HCT116 (cell line): ENCODE data around the gene DHFR2. TPM values are rescaled to one million over a fixed set of nuclear protein-coding genes. Genes with fewer than 3 reads are reported as not detected.

Experiments
- ATAC-seq: fragments of 200-7000 bp; cut with Tn5 transposase; 2 replicates; pipeline ENCODE4 v1.9.1; 2020; ENCODE audit warnings: mild to moderate bottlenecking, moderate library complexity
- BruUV-seq: library from RNA; stranded (reverse); fragments of 400-500 nt; replicated peaks from 2 replicates; lab custom pipeline; 2021; lab: Mats Ljungman, UMichigan
- CTCF ChIA-PET: fragments of 300-600 bp; sonication (Branson Sonifier 250); formaldehyde crosslinking; loops from one replicate; lab custom pipeline; 2021; ENCODE audit warnings: antibody characterized with exemption; lab: Charles Lee
- POLR2A ChIA-PET: fragments of 300-600, 350-600 bp; sonication (Branson Sonifier 250); formaldehyde crosslinking; loops from one replicate; lab custom pipeline; 2021; ENCODE audit warnings: antibody characterized with exemption; lab: Charles Lee
- RAD21 ChIA-PET, 2 experiments: fragments of 300-600 bp; sonication (Branson Sonifier 250); formaldehyde crosslinking; loops; one replicate each; lab custom pipeline; 2023; ENCODE audit warnings: low total read pairs in 2 of 2; ENCODE audit not compliant: uncharacterized antibody in 2 of 2, unreplicated experiment in 2 of 2, low non-redundant PET in 1 of 2; lab: Charles Lee
- DNase-seq: peaks from one replicate; pipeline ENCODE4 v3.0.0-alpha.2; 2010; ENCODE audit warnings: low read depth, low spot score
- H2AFZ ChIP-seq: fragments of 200-600 bp; shearing (Covaris generic), sonication (generic); 2 replicates; pipeline ENCODE4 v1.6.1; 2017; ENCODE audit warnings: low read depth, mixed run types, mixed read lengths, antibody characterized with exemption, low read length; ENCODE audit not compliant: poor library complexity, severe bottlenecking
- H3K27ac ChIP-seq: 2 replicates; pipeline ENCODE4 v1.5.1; 2012; ENCODE audit warnings: low read depth, low read length
- H3K27me3 ChIP-seq: fragments of 200-600 bp; sonication (generic); 2 replicates; pipeline ENCODE4 v1.6.1; 2016; ENCODE audit warnings: mixed run types, low read length, mixed read lengths; ENCODE audit not compliant: insufficient read depth
- H3K36me3 ChIP-seq, 2 experiments: fragments of 200-500 bp in 1 of 2; fragments of 200-600 bp in 1 of 2; sonication (Bioruptor generic) in 1 of 2; sonication (generic) in 1 of 2; 2 replicates each; pipeline versions ENCODE4 v1.5.1 to v1.6.1; 2014 to 2016; ENCODE audit warnings: low read length in 2 of 2, inconsistent platforms in 1 of 2, mixed read lengths in 1 of 2, mixed run types in 1 of 2; ENCODE audit not compliant: insufficient read depth in 2 of 2, control insufficient read depth in 1 of 2
- H3K4me1 ChIP-seq, 2 experiments: fragments of 200-600 bp in 1 of 2; sonication (generic) in 1 of 2; 2 replicates each; pipeline versions ENCODE4 v1.5.1 to v1.6.1; 2012 to 2017; ENCODE audit warnings: low read length in 2 of 2, inconsistent platforms in 1 of 2, mild to moderate bottlenecking in 1 of 2, mixed read lengths in 1 of 2, mixed run types in 1 of 2, moderate library complexity in 1 of 2; ENCODE audit not compliant: insufficient read depth in 2 of 2, control insufficient read depth in 1 of 2
- H3K4me2 ChIP-seq: fragments of 200-600 bp; sonication (generic); 2 replicates; pipeline ENCODE4 v1.6.1; 2017; ENCODE audit warnings: mixed run types, low read length, mixed read lengths
- H3K4me3 ChIP-seq, 2 experiments: fragments of 200-600 bp in 1 of 2; sonication (generic) in 1 of 2; replicated peaks in 1 of 2; 2 replicates each; pipeline ENCODE4 v1.5.1; 2011 to 2016; ENCODE audit warnings: low read length in 2 of 2, control low read depth in 1 of 2, low read depth in 1 of 2, mild to moderate bottlenecking in 1 of 2, mixed read lengths in 1 of 2, mixed run types in 1 of 2
- H3K79me2 ChIP-seq: fragments of 200-600 bp; sonication (generic); 2 replicates; pipeline ENCODE4 v1.6.1; 2017; ENCODE audit warnings: mild to moderate bottlenecking, mixed run types, low read length, moderate library complexity, mixed read lengths; ENCODE audit not compliant: insufficient read depth
- H3K9ac ChIP-seq: fragments of 200-600 bp; sonication (generic); 2 replicates; pipeline ENCODE4 v1.6.1; 2016; ENCODE audit warnings: low read length, mixed read lengths
- H3K9me2 ChIP-seq: fragments of 200-600 bp; sonication (generic), shearing (Covaris generic); 2 replicates; pipeline ENCODE4 v1.6.1; 2017; ENCODE audit warnings: mixed run types, mild to moderate bottlenecking, moderate library complexity; ENCODE audit not compliant: insufficient read depth
- H3K9me3 ChIP-seq, 2 experiments: fragments of 200-500 bp in 1 of 2; fragments of 200-600 bp in 1 of 2; sonication (Bioruptor generic) in 1 of 2; sonication (generic) in 1 of 2; 2 replicates each; pipeline ENCODE4 v1.6.1; 2014 to 2017; ENCODE audit warnings: low read length in 2 of 2, mixed read lengths in 2 of 2, inconsistent platforms in 1 of 2, low read depth in 1 of 2, mild to moderate bottlenecking in 1 of 2, mixed run types in 1 of 2, moderate library complexity in 1 of 2; ENCODE audit not compliant: control insufficient read depth in 1 of 2, insufficient read depth in 1 of 2
- H4K20me1 ChIP-seq: fragments of 200-600 bp; sonication (generic), shearing (Covaris generic); 2 replicates; pipeline ENCODE4 v1.6.1; 2017; ENCODE audit warnings: mixed run types, mild to moderate bottlenecking, moderate library complexity; ENCODE audit not compliant: insufficient read depth
- EZH2 ChIP-seq: fragments of 200-600 bp; sonication (generic); IDR thresholded peaks from 2 replicates; pipeline ENCODE4 v1.6.1; 2017; ENCODE audit warnings: antibody characterized with exemption, mixed run types
- TCF7L2 ChIP-seq: IDR thresholded peaks from 2 replicates; pipeline ENCODE4 v1.7.0; 2011; ENCODE audit warnings: borderline replicate concordance, inconsistent platforms; ENCODE audit not compliant: insufficient read depth, insufficient read length; ENCODE audit errors: extremely low read depth
- intact Hi-C: fragments of 100-400 bp; cut with micrococcal nuclease; formaldehyde crosslinking; loops from 2 replicates; pipeline ENCODE4 v1.10.0; 2022
- total RNA-seq: library from RNA; stranded (reverse); gene quantifications from one replicate; pipeline ENCODE4 v1.2.1, GENCODE V29; 2021; ENCODE audit not compliant: unreplicated experiment
- TF ChIP-seq, protein P1 (sequence below): IDR thresholded peaks from 2 replicates; pipeline ENCODE4 v1.6.1; 2012; ENCODE audit warnings: low read depth

DHFR2 gene
- total RNA-seq, 1 experiment from 2014 or later, result 1.8 TPM

DNA sequence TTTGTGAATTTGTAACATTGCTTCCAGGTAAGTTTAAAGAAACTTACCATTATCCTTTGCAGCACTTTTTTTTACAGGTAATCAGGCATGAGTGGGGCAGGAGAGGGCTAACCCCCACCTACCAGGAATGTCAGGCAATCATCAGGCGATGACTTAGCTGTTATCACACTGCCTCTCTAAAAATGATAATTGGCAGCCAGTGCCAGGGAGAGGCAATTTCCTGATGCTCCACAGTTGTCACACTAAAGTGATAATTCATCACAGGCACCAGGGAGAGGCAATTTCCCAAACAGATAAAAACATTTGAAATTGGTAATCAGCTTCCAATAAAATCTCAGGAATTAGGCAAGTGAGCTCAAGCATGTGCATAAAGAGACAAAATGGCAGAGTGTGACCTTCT, 26.4 kb upstream of the DHFR2 start:
- BruUV-seq, result no TSS peak
- Histone ChIP-seq H3K4me1 (no peaks in the 10 kb centered on the region), H3K4me3 (no peak overlapping the region), H3K9me3 (no peaks in the 10 kb centered on the region), H3K4me2 (no peak overlapping the region), H4K20me1 (no peaks in the 10 kb centered on the region), H3K27ac (no peak overlapping the region), H3K36me3 (peaks cover 0 to 4% of the 10 kb centered on the region in 2 experiments; a peak in 1 of 4 replicates), H3K27me3 (no peaks in the 10 kb centered on the region), H2AFZ (no peak overlapping the region), H3K9me2 (no peaks in the 10 kb centered on the region), H3K9ac (no peak overlapping the region), H3K79me2 (no peaks in the 10 kb centered on the region)
- ChIA-PET CTCF (interaction anchor here (1.3 kb wide), 1 partner anchor 20 kb away, joined by 3 read pairs; no protein-coding TSS in a partner anchor), RAD21 (no interaction called here), POLR2A (no interaction called here)
- DNase-seq, result no peak
- no peak for ATAC-seq
- intact Hi-C loops, result no loop called here
- TF ChIP-seq, protein P1, sequence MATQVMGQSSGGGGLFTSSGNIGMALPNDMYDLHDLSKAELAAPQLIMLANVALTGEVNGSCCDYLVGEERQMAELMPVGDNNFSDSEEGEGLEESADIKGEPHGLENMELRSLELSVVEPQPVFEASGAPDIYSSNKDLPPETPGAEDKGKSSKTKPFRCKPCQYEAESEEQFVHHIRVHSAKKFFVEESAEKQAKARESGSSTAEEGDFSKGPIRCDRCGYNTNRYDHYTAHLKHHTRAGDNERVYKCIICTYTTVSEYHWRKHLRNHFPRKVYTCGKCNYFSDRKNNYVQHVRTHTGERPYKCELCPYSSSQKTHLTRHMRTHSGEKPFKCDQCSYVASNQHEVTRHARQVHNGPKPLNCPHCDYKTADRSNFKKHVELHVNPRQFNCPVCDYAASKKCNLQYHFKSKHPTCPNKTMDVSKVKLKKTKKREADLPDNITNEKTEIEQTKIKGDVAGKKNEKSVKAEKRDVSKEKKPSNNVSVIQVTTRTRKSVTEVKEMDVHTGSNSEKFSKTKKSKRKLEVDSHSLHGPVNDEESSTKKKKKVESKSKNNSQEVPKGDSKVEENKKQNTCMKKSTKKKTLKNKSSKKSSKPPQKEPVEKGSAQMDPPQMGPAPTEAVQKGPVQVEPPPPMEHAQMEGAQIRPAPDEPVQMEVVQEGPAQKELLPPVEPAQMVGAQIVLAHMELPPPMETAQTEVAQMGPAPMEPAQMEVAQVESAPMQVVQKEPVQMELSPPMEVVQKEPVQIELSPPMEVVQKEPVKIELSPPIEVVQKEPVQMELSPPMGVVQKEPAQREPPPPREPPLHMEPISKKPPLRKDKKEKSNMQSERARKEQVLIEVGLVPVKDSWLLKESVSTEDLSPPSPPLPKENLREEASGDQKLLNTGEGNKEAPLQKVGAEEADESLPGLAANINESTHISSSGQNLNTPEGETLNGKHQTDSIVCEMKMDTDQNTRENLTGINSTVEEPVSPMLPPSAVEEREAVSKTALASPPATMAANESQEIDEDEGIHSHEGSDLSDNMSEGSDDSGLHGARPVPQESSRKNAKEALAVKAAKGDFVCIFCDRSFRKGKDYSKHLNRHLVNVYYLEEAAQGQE, result no peak
- no peak for TF ChIP-seq TCF7L2
- TF ChIP-seq EZH2, result no peak

GRCh38 chr3:94083261-94083660, 20.5 kb upstream of the DHFR2 start:
- no peaks in the 10 kb centered on the region; a peak in 1 of 4 replicates for H3K36me3 ChIP-seq
- H3K4me3 ChIP-seq, result no peak overlapping the region
- no peak for TF ChIP-seq TCF7L2
- no peak overlapping the region for H2AFZ ChIP-seq
- intact Hi-C loops, result no loop called here
- no TSS peak for BruUV-seq
- DNase-seq, result no peak
- H4K20me1 ChIP-seq, result no peaks in the 10 kb centered on the region
- no peak overlapping the region for H3K9ac ChIP-seq
- H3K4me1 ChIP-seq, result no peaks in the 10 kb centered on the region
- no peaks in the 10 kb centered on the region for H3K9me2 ChIP-seq
- CTCF ChIA-PET, result no interaction called here
- H3K9me3 ChIP-seq, result no peaks in the 10 kb centered on the region
- no peaks in the 10 kb centered on the region for H3K79me2 ChIP-seq
- no peak for ATAC-seq
- no peaks in the 10 kb centered on the region for H3K27me3 ChIP-seq
- POLR2A ChIA-PET, result interaction anchor here (2.0 kb wide), 1 partner anchor 21 kb away, joined by 6 read pairs; the partner anchor contains the start of genes DHFR2 and NSUN3
- H3K27ac ChIP-seq, result no peak overlapping the region
- RAD21 ChIA-PET, result no interaction called here
- no peak overlapping the region for H3K4me2 ChIP-seq
